CD4-positive, CD25-positive, alpha-beta regulatory T cell (primary cell): Measurements from ENCODE around the gene ACSL5. TPM values are rescaled to one million over a fixed set of nuclear protein-coding genes. Genes with fewer than 3 reads are reported as not detected.
"Not testable (repeated sequence)": the region's sequence is repeated elsewhere in the genome, so short reads cannot be mapped to it uniquely, and the experiment has no call there.

Experiments used
- ATAC-seq, 2 donors: fragments of 150-1000 bp; cut with Tn5 transposase; one replicate each; pipeline ENCODE4 v1.10.0; 2021; ENCODE audit warnings: low read depth in 2 of 2, moderate number of reproducible peaks in 2 of 2, moderate library complexity in 1 of 2
- DNase-seq, 3 donors: peaks; one replicate each; pipeline versions ENCODE4 v3.0.0 to v3.0.0-alpha.2; 2012 to 2022; ENCODE audit warnings: mixed read lengths in 1 of 3
- H3K27ac ChIP-seq: one replicate; pipeline ENCODE4 v1.7.0; 2013; ENCODE audit warnings: mild to moderate bottlenecking, low read length; ENCODE audit not compliant: insufficient read depth, poor library complexity, severe bottlenecking
- H3K27me3 ChIP-seq: one replicate; pipeline ENCODE4 v1.7.0; 2013; ENCODE audit warnings: low read length; ENCODE audit not compliant: control insufficient read depth, insufficient read depth
- H3K36me3 ChIP-seq: one replicate; pipeline ENCODE4 v1.7.0; 2013; ENCODE audit warnings: mild to moderate bottlenecking, low read length, moderate library complexity; ENCODE audit not compliant: control insufficient read depth, insufficient read depth
- H3K4me1 ChIP-seq: 2 replicates; pipeline ENCODE4 v1.7.0; 2013; ENCODE audit warnings: mild to moderate bottlenecking, low read length; ENCODE audit not compliant: insufficient read depth, control insufficient read depth, poor library complexity, severe bottlenecking
- H3K4me3 ChIP-seq: one replicate; pipeline ENCODE4 v1.7.0; 2013; ENCODE audit warnings: low read depth, mild to moderate bottlenecking, low read length, moderate library complexity
- H3K9me3 ChIP-seq, 2 experiments: 1 replicate in 1 of 2; 2 replicates in 1 of 2; pipeline ENCODE4 v1.7.0; 2013; ENCODE audit warnings: low read length in 2 of 2, mild to moderate bottlenecking in 1 of 2, moderate library complexity in 1 of 2; ENCODE audit not compliant: control insufficient read depth in 2 of 2
- H3K27ac Mint-ChIP-seq, 3 donors: one replicate each; pipeline ENCODE4 v1.8.0; 2020 to 2022; ENCODE audit warnings: mild to moderate bottlenecking in 3 of 3, mixed read lengths in 3 of 3, moderate library complexity in 2 of 3
- H3K27me3 Mint-ChIP-seq: one replicate; pipeline ENCODE4 v1.8.0; 2022; ENCODE audit warnings: mild to moderate bottlenecking, mixed read lengths
- H3K36me3 Mint-ChIP-seq: one replicate; pipeline ENCODE4 v1.8.0; 2020; ENCODE audit warnings: mixed read lengths
- H3K4me1 Mint-ChIP-seq, 4 donors: one replicate each; pipeline ENCODE4 v1.8.0; 2020 to 2022; ENCODE audit warnings: mixed read lengths in 4 of 4, mild to moderate bottlenecking in 1 of 4
- H3K4me3 Mint-ChIP-seq, 4 donors: one replicate each; pipeline ENCODE4 v1.8.0; 2020 to 2022; ENCODE audit warnings: mild to moderate bottlenecking in 4 of 4, mixed read lengths in 4 of 4, moderate library complexity in 3 of 4
- H3K9me3 Mint-ChIP-seq, 7 donors: one replicate each; pipeline ENCODE4 v1.8.0; 2020 to 2022; ENCODE audit warnings: mixed read lengths in 7 of 7, mild to moderate bottlenecking in 3 of 7, moderate library complexity in 2 of 7
- polyA plus RNA-seq, 4 donors: library from polyadenylated mRNA; unstranded; fragments of 300-500 nt; fragmentation: Illumina TruSeq; gene quantifications; one replicate each; pipeline ENCODE4 v1.2.3, GENCODE V29; 2021
- total RNA-seq: library from RNA; stranded (reverse); gene quantifications from one replicate; pipeline ENCODE4 v1.2.3, GENCODE V29; 2022

Gene ACSL5
- total and polyA plus RNA-seq, 5 donors from 2014 or later = 63.7 to 94.4 (median 77.4) TPM

GRCh38 chr10:112382515-112383235 is 8.8 kb downstream of the ACSL5 start:
- H3K4me1 Mint-ChIP-seq = peaks cover 40 to 92% (median 78%) of the 10 kb centered on the region in 4 donors

GRCh38 chr10:112383325-112383724 is 9.4 kb downstream of the ACSL5 start:
- H3K36me3 ChIP-seq = peaks cover 21% of the 10 kb centered on the region
- Mint-ChIP-seq H3K36me3 (peaks cover 30% of the 10 kb centered on the region), H3K4me3 (no peak overlapping the region), H3K27me3 (no peaks in the 10 kb centered on the region), H3K4me1 (peaks cover 38 to 92% (median 76%) of the 10 kb centered on the region in 4 donors), H3K27ac (peak overlapping the region in 2 of 3 donors; percentile 55 to 77), H3K9me3 (no peaks in the 10 kb centered on the region)
- DNase-seq = no peak
- H3K27ac ChIP-seq = no peak overlapping the region
- no peak for ATAC-seq
- H3K9me3 ChIP-seq = no peaks in the 10 kb centered on the region
- no peaks in the 10 kb centered on the region for H3K27me3 ChIP-seq
- peaks cover 26% of the 10 kb centered on the region for H3K4me1 ChIP-seq
- H3K4me3 ChIP-seq = no peak overlapping the region

More at GRCh38 chr10:112382515-112383235, 8.8 kb downstream of the ACSL5 start:
- peak overlapping the region in 2 of 3 donors; percentile 27 to 56 for H3K27ac Mint-ChIP-seq
- H3K36me3 Mint-ChIP-seq = peaks cover 33% of the 10 kb centered on the region
- Histone ChIP-seq H3K27me3 (no peaks in the 10 kb centered on the region), H3K4me3 (no peak overlapping the region), H3K4me1 (peaks cover 33% of the 10 kb centered on the region), H3K36me3 (peaks cover 21% of the 10 kb centered on the region), H3K9me3 (no peaks in the 10 kb centered on the region), H3K27ac (no peak overlapping the region)
- ATAC-seq (no peak), DNase-seq (no peak)
- no peaks in the 10 kb centered on the region for H3K27me3 Mint-ChIP-seq
- H3K4me3 Mint-ChIP-seq = peak overlapping the region; percentile 12 to 52 (median 40)
- H3K9me3 Mint-ChIP-seq = no peaks in the 10 kb centered on the region

GRCh38 chr10:112384141-112384540 is 10.2 kb downstream of the ACSL5 start:
- ATAC-seq (no peak), DNase-seq (no peak)
- Histone ChIP-seq H3K9me3 (no peaks in the 10 kb centered on the region), H3K4me3 (no peak overlapping the region), H3K36me3 (peaks cover 21% of the 10 kb centered on the region), H3K4me1 (peaks cover 23% of the 10 kb centered on the region), H3K27ac (no peak overlapping the region), H3K27me3 (no peaks in the 10 kb centered on the region)
- peaks cover 45 to 92% (median 77%) of the 10 kb centered on the region in 4 donors for H3K4me1 Mint-ChIP-seq
- peak overlapping the region in 1 of 4 donors; percentile 10 for H3K4me3 Mint-ChIP-seq
- H3K9me3 Mint-ChIP-seq = no peaks in the 10 kb centered on the region
- peaks cover 30% of the 10 kb centered on the region for H3K36me3 Mint-ChIP-seq
- peak overlapping the region in 2 of 3 donors; percentile 53 to 55 for H3K27ac Mint-ChIP-seq
- H3K27me3 Mint-ChIP-seq = no peaks in the 10 kb centered on the region

GRCh38 chr10:112385201-112385600 is 11.3 kb downstream of the ACSL5 start:
- Mint-ChIP-seq H3K27ac (peak overlapping the region in 2 of 3 donors; percentile 27 to 55), H3K36me3 (peaks cover 21% of the 10 kb centered on the region), H3K4me3 (peak overlapping the region in 1 of 4 donors; percentile 13), H3K9me3 (no peaks in the 10 kb centered on the region), H3K4me1 (peaks cover 52 to 90% (median 75%) of the 10 kb centered on the region in 4 donors), H3K27me3 (no peaks in the 10 kb centered on the region)
- DNase-seq = no peak
- H3K27me3 ChIP-seq = no peaks in the 10 kb centered on the region
- peak overlapping the region; percentile 16 for H3K4me3 ChIP-seq
- peaks cover 23% of the 10 kb centered on the region for H3K4me1 ChIP-seq
- H3K36me3 ChIP-seq = peaks cover 21% of the 10 kb centered on the region
- no peak overlapping the region for H3K27ac ChIP-seq
- no peaks in the 10 kb centered on the region for H3K9me3 ChIP-seq
- no peak for ATAC-seq

- H3K27me3 ChIP-seq, H3K4me3 ChIP-seq, H3K27me3 Mint-ChIP-seq, ATAC-seq, H3K4me3 Mint-ChIP-seq, H3K9me3 ChIP-seq, DNase-seq, H3K36me3 Mint-ChIP-seq, H3K9me3 Mint-ChIP-seq, H3K36me3 ChIP-seq: not testable (repeated sequence)
- Mint-ChIP-seq H3K27ac (peak overlapping the region; percentile 34 to 90 (median 62)), H3K4me1 (peaks cover 56 to 74% (median 63%) of the 10 kb centered on the region in 4 donors)
- Histone ChIP-seq H3K4me1 (peaks cover 22% of the 10 kb centered on the region), H3K27ac (peak overlapping the region; percentile 56)
Measured at GRCh38 chr10:112388056-112388455, 14.1 kb downstream of the ACSL5 start.

- no peaks in the 10 kb centered on the region for H3K9me3 Mint-ChIP-seq
- no peaks in the 10 kb centered on the region for H3K27me3 Mint-ChIP-seq
- peaks cover 57 to 75% (median 63%) of the 10 kb centered on the region in 4 donors for H3K4me1 Mint-ChIP-seq
- H3K4me3 Mint-ChIP-seq = peak overlapping the region in 1 of 4 donors; percentile 32
- peak overlapping the region; percentile 34 to 90 (median 62) for H3K27ac Mint-ChIP-seq
- peak overlapping the region; percentile 56 for H3K27ac ChIP-seq
- no peaks in the 10 kb centered on the region for H3K36me3 ChIP-seq
- H3K4me3 ChIP-seq = no peak overlapping the region
- DNase-seq = no peak
- ATAC-seq = no peak
- H3K36me3 Mint-ChIP-seq = peaks cover 3% of the 10 kb centered on the region
- H3K27me3 ChIP-seq = no peaks in the 10 kb centered on the region
- H3K4me1 ChIP-seq = peaks cover 19% of the 10 kb centered on the region
- H3K9me3 ChIP-seq = no peaks in the 10 kb centered on the region
Measured at GRCh38 chr10:112388548-112388947, 14.6 kb downstream of the ACSL5 start.

GRCh38 chr10:112389271-112389822 is 15.4 kb downstream of the ACSL5 start:
- Histone ChIP-seq H3K9me3 (no peaks in the 10 kb centered on the region), H3K27me3 (no peaks in the 10 kb centered on the region), H3K4me1 (peaks cover 19% of the 10 kb centered on the region), H3K27ac (peak overlapping the region; percentile 56), H3K4me3 (peak overlapping the region; percentile 21), H3K36me3 (peaks cover under 1% of the 10 kb centered on the region)
- Mint-ChIP-seq H3K4me3 (peak overlapping the region in 3 of 4 donors; percentile 10 to 49 (median 34)), H3K4me1 (peaks cover 52 to 72% (median 61%) of the 10 kb centered on the region in 4 donors), H3K27ac (peak overlapping the region; percentile 34 to 90 (median 48)), H3K36me3 (no peaks in the 10 kb centered on the region), H3K27me3 (no peaks in the 10 kb centered on the region), H3K9me3 (no peaks in the 10 kb centered on the region)
- ATAC-seq (peak; percentile 80 to 81), DNase-seq (peak; percentile 22 to 73 (median 27))
